Activated gamma-delta T cell treated with Interleukin-2 at 50 U/mL for 16 hours (primary cell): Measurements from ENCODE around the gene GNAI2.
"Not testable (repeated sequence)": the region's sequence is repeated elsewhere in the genome, so short reads cannot be mapped to it uniquely, and the experiment has no call there.

Experiments
- DNase-seq: peaks from one replicate; pipeline ENCODE4 v3.0.0-alpha.2; 2020

GNAI2 gene

DNA sequence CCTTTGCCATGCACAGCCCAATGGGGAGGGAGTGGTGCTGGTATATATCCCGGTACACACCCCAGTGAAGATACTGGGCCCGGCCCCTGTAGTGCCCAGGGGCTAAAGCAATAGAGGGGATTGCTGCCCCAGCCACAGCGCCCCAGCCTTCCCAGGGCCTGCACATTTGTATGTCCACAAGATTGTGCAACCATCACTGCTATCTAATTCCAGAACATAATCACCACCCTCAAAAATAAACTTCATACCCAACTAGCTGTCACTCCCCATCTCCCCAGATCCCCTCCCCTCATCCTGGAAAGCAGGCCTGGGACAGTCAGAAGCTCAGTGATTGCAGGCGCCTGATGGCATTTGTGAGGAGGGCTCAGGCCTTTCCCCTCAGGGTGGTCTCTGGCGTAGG lies 13.5 kb downstream of the GNAI2 start:
- no peak for DNase-seq

DNA sequence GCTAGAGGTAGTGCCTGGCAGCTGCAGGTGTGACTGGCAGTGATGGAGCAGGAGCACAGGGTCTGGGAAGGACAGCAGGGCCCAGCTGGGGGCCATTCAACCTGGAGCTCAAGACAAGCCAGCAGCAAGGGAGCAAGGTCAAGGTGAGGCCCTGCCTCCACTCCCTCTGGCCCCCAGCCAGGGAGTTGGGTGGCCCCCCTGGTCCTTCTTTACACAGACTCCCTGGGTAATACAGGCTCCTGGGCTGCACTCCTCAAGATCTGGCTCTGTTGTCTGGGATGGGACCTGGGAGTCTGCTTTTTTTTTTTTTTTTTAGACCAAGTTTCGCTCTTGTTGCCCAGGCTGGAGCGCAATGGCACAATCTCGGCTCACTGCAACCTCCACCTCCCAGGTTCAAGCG lies 14.5 kb downstream of the GNAI2 start:
- DNase-seq = no peak

DNA sequence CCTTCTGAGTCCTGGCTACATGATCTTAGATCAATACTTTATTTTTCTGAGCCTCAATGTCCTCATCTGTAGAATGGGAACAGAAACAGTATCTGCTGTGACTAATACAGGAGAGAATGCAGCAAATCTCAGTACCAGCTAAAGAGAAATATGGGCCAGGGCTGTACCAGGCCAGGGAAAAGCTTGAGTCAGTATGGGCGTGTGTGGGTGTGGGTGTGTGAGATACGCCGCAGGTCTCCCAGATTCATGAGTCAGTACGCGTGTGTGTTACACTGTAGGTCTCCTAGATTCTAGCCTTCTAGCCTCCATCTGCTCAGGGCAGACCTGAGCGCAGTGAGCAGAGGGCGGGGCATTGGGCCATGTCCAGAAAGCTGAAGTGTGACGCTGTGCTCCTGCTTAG lies 15.2 kb downstream of the GNAI2 start:
- no peak for DNase-seq

DNA sequence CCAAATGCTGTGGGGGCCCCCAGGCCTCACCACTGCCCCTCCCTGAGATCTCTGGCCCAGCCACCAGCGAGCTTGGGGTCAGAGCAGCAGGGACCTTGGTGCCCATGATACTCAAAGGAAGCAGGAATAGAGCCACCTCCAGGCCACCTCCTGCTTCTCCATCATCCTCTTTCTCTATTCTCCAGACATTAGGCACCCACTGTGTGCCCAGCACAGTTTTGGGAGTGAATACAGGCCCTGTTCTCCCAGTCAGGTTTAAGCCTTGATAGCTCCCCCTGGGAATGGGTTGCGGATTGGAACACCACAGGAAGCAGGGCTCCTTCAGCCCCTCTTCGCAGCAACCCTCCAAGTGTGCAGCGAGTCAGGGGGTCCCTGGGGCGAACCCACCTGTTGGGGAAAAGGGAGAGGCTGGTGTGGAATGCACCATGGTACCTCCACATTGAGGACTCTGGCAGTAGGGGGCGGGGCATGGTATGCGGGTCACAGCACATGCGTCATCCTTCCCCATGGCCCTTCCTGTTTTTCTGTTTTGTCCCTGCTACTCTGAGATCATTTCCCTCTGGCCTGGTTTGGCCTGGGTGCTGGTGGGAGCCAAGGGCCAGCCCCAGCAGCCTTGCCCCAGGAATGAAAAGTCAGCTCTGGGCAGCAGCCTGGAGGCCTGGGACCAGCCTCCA lies 18.7 kb downstream of the GNAI2 start:
- no peak for DNase-seq

DNA sequence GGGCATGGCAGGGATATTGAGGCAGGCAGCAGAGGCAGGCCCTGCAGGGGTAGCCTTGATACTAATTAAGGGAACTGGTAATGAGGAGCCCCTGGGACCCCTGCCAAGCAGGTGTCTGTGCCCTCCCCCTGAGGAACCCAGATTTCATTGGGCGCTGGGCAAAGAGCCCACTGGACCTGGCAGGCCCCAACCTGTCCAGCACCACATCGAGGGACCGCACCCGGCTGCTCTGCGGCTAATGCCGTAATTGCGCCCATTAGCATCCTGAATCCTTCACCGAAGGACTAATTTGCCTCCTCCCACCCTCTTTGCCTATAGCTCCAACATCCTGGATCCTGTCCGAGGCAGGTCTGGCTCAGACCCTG lies 19.2 kb downstream of the GNAI2 start:
- no peak for DNase-seq

DNA sequence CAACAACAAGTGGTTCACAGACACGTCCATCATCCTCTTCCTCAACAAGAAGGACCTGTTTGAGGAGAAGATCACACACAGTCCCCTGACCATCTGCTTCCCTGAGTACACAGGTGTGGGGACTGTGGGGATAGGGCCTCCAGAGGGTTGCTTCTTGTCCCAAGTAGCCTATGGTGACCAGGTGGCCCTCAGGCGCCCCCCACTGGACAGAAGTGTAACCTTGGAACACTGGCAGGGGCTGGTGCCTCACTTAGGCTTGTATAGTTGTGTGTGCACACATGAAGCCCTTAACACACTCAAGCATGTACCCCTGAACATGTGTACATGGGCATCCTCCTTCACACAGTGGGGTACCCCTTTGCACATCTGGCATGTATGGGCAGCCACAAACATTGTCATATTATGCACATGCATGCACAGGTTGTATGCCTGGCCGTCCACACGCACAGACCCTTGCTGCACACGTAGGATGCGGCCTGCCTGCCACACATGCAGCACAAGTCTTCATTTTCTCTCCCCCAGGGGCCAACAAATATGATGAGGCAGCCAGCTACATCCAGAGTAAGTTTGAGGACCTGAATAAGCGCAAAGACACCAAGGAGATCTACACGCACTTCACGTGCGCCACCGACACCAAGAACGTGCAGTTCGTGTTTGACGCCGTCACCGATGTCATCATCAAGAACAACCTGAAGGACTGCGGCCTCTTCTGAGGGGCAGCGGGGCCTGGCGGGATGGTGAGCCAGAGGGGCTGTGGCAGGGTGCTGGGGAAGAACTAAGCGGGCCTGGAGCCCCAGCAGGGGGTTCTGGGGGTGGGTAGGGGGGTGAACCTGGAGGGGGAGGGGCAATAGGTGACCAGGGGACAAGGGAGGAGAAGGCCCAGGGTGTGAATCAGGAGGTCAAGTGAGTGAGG lies 21.2 kb downstream of the GNAI2 start:
- DNase-seq = no peak

DNA sequence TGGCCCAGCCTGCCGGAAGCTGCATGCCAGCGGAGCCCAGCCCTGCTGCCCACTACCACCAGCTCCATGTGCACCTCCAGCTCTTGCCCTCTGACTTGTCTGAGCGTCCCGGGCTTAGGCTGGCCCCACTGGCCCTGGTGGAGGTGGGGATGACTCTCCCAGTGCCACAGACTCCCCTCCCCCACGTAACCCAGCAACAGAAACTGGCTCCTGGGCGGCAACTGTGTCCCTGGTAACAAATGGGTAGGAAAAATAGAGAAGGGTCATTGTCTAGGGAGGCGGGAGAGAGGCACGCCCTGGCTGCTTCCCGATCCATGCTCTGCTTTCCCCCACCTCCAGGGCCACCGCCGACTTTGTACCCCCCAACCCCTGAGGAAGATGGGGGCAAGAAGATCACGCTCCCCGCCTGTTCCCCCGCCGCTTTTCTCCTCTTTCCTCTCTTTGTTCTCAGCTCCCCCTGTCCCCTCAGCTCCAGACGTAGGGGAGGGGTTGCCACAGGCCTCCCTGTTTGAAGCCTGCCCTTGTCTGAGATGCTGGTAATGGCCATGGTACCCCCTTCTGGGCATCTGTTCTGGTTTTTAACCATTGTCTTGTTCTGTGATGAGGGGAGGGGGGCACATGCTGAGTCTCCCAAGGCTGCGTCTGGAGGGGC lies 22.2 kb downstream of the GNAI2 start:
- no peak for DNase-seq

DNA sequence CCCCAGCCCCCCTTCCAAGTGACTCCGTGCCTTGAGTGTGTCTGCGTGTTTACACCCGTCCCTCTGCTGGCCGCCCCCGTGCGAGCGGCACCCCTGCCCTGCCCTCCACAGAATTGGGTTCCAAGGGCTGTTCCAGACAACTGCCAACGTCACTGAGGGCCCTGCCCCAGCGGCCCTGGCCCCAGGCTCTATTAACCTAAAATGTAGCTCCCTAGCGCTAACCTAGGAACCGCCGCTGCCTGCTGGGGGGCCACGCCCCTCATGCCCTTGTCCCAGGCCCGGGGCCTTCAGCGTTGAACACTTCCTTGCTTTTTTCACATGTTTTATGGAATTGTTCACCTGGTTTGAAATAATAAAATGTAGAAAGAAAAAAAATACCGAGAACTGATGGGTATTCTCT lies 23.0 kb downstream of the GNAI2 start:
- no peak for DNase-seq

DNA sequence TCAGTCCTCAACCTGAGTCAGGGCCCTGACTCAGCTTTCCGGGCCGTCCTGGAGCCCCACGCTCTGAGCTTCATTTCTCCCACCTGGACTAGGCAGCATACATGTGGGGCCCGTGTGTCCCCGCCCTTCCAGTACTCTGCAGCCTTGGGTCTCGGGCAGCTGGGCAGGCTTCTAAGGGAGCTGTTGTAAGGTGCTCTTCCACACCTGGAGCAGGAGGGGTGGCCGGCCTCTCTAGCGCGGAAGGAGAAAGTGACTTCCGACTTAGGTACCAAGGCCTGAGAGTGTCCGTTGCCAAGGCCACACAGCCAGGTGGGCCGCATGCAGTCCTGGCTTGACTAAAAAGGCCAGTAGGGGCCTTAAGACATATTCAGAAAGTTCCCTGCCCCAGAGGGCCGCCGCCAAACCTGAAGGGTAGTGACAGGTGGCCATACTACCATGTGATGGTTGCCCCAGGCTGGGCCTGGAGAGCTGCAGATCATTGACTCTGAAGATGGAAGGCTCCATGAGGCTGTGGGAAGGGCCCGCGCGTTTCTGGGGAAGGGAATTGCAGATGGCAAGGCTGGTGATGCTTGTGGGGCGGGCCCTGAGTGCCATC lies 23.5 kb downstream of the GNAI2 start:
- no peak for DNase-seq

DNA sequence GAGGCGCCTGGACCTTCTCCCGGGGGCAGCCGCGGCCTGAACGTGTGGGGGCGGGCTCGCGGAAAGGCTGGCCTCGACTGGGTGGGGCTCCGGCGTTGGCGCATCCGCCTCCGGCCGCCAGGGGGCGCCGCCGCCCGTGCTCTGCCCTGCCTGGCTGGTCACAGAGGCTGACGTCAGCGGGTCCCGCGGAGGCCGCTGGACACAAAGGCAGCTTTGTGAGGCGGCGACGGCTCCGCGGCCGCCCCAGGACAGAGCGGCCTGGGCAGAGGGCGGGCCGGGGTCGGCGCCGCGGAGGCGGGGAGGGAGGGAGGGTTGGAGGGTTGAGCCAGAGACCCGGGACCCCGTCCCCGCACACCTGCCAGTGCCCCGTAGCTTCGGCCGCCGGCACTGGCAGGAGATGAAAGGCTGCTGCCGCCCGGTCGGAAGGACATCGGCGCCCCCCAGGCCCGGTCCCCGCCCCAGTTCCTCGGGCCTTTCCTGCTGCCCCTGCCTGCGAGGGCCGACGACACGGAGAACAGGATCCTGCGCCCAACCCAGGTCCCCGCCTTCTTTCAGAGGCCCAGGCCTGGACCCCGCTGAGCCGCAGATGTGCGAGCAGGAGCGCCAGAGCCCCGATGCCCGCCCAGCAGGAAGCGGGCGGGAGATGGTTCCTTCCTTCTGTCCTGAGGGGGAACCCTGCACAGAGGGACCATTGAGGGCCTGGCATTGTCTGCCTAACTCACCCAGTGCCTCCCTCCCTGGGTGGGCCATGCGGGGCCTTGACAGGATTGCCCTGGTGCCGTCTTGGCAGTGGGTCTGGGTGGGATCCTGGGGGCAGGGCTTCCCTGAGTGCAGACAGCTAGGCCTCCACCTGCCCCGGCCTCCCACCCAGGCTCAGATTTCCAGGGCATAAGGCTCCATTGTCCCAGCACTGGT lies 24.3 kb downstream of the GNAI2 start:
- DNase-seq = peak; percentile 79

DNA sequence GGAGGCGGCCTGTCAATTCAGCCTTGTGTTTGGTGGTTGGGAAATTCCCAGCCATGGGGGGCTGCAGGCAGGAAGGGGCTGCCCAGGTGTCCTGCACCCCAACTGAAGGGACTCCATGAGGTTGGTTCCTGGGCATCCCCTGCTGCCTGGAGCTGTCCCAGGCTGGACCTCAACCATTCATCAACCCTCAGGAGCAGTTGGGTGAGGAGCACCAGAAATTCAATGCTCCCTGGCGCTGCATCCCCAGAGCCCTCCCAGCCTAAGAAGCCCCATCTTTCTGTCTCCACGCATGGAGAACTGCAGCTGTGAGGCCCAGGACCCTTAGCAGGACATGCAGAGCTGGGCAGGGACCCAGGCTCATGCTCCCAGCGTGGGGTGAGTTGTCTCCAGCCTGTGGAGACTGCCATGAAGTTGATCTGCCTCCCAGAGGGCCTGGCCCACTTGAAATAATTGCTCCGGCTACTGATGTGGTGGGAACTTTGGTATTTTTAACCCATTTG lies 25.0 kb downstream of the GNAI2 start:
- DNase-seq = no peak

DNA sequence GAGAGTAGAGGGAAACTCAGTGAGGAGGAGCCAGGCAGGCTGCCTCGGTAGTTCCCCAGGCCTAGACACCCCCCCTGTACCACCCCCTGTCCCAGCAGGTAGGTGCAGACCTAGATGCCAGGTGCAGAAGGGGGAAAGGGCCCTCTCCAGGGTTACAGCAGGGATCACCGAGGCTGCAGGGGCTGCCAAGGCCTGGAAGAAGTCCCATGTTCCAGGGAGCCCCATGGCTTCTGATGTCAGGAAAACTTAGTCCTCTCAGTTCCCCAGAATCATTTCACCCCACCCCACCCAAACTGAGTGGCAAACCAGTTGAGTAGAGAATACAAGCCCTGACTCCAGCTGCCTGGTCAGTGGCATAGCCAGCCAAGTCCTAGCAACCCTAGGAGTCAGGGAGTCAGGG lies 25.5 kb downstream of the GNAI2 start:
- no peak for DNase-seq

DNA sequence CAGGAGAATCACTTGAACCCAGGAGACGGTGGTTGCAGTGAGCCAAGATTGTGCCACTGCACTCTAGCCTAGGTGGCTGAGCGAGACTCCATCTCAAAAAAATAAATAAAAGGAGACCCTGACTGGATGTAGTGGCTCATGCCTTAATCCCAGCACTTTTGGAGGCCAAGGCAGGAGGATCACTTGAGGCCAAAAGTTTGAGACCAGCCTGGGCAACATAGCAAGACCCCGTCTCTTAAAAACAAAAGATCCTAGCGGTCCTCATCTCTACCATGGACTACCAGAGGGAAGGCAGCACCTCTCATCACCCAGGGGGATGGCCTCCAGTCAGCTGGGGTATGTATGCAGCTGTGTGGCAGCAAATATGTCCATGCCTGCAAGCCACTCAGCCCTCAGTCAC lies 26.2 kb downstream of the GNAI2 start:
- not testable (repeated sequence) for DNase-seq

DNA sequence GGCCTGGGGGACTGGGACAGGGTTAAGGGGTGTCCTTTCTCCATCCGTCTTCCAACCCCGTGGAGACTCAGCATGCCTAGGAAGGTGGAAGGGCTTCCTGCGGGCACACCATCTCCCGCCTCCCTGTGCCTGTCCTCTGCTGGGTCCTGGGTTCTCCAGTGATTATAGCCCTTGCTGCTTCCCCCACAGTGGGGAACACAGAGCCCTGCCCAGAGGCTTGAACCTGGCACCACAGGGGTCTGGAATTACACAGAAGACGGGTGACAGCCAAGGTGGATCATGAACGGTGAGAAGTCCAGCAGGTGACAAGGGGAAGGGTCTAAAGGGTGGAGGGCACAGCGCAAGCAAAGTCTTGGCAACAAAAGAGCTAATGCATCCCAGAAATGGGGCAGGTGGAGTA lies 26.8 kb downstream of the GNAI2 start:
- no peak for DNase-seq

DNA sequence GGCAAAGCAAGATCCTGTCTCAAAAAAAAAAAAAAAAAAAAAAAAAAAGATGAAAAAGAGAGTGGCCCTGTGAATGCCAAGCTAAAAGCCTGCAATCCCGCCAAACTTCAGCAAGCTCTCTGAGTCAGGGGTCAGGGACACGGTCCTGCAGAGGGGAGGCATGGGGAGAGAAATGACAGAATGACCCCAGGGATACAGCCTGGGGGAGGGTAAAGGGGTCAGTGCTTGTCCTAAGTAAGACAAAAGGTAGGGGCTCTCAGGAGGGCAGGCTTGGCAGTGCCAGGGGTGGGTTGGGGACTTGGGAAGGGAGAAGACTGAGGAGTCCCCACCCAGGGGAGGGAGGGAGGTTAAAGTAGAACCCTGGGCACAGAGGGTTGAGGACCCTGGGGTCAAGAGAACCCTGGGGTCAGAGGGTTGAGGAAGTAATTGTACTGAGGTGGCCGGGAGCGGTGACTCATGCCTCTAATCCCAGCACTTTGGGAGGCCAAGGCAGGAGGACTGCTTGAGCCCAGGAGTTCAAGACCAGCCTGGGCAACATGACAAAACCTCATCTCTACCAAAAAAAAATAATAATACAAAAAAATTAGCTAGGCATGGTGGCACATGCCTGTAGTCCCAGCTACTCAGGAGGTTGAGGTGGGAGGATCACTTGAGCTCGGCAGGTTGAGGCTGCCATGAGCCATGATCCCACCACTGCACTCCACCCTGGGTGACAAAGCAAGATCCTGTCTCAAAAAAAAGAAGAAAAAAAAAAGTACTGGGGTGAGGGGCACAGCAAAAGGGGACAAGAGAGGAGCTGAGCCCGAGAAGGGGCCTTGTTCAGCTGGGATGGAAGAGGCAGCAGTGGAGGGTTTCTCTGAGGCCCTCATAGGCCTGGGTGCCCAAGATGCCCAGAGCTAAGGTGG lies 27.7 kb downstream of the GNAI2 start:
- DNase-seq = no peak

DNA sequence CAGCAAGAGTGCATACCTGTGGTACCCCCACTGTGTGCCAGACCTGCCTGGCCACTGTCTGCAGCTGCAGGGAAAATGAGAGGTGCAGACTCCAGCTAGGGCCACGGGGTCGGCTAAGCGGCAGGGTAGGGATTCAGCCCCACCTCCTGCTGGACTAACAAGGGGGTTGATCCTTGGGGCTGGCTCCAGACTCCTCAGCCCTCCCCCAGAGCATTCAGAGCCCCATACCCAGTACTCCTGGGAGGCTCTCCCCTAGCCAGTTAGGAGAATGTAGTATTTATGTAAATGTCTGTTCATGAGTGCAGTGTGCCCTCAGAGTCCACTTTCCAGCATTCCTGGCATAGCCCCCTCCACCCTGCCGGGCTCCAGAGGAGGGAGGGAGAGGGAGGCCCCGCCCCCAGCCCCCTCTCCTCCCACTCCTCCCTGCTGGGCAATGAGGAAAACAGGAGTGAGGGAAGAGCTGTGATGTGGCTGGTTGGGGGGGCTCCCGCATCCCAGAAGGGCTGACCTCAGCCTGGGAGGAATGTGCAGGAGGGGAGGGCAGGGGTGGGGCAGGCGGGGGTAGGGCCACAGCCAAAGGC lies 28.5 kb downstream of the GNAI2 start:
- DNase-seq = no peak

DNA sequence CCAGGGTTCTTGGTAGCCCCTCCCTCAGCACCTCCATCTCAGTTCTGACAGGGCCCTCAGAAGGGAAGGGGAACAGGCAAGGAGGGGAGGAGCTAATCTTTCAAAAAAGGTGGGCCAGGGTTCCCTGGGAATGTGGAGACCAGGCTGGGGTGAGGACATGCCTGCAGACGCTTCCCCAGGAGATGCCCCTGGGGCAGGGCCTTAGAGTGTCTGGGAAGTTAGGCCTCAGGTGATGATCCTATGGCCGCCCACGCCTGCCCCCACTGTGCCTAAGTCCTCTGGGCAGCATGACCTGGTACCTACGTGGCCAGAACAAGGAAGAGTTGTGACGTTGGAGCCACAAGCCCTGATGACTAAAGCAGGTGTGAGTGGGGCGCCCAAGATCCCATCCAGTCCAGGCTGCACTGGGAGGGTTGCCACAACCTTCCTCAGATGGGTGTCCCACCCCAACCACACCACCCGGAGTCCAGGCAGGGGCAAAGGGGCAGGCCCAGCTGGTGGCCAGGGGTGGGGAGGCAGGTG lies 29.0 kb downstream of the GNAI2 start:
- DNase-seq = no peak

DNA sequence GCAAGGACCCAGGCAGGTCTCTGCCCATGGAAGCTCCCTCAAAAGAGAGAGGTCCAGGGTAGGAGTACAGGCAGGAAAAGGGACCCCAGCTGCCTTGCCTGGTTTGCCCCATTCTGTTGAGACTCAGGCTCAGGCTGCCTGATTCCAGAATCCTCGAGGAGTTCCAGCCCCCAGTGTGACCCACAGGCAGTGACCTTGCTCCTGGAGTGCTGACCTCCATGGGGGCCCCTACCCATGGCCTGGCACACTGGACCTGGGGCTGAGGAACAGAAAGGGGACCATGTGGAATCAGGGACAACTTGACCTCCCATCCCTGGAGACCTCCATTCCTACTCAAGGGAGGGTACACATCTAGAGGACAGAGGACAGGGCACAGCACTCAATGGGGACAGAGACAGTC lies 29.6 kb downstream of the GNAI2 start:
- no peak for DNase-seq

DNA sequence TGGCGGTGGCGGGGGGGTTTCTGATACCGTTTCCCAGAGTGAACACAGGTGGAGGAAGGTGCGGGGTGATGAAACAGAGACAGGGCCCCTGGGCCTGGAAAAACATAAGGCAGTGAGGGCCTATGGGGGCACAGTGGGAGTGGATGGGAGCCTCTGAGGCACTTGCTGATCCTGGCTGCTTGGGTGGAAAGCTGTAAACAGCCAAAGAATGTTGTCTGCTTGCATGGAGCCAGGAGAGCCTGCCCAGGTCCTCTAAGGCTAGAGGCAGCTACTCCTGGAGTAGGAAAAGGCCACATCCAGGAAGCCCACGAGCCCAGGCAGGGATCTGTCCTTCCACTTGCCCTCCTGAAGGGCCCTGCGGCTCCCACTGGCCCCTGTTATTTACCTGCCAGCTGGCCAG lies 30.0 kb downstream of the GNAI2 start:
- no peak for DNase-seq

DNA sequence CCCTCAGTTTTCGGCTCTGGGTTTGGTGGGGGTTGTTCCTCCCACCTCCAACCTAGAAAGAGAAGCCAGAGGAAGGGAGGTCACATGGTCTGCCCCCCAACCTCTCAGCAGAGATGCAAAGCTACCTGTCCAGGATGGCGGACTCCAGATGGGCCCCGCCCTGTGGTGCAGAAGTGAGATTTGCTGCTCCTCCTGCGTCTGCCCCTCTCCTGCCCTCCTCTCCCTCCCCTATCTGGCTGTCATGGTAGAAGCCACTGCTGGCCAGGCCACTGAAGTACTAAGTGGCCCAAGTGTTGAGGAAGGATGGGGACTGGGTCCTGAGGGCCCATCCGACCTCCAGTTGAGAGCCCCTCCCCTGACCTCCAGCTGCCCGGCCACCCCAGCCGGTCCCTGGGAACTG lies 30.8 kb downstream of the GNAI2 start:
- no peak for DNase-seq
